ENCODE measurements around the gene COL4A3. TPM values are rescaled to one million over a fixed set of nuclear protein-coding genes. Genes with fewer than 3 reads are reported as not detected.

The COL4A3 gene
- polyA plus RNA-seq, 1 donor from 2014 or later, result 0.10 TPM

DNA sequence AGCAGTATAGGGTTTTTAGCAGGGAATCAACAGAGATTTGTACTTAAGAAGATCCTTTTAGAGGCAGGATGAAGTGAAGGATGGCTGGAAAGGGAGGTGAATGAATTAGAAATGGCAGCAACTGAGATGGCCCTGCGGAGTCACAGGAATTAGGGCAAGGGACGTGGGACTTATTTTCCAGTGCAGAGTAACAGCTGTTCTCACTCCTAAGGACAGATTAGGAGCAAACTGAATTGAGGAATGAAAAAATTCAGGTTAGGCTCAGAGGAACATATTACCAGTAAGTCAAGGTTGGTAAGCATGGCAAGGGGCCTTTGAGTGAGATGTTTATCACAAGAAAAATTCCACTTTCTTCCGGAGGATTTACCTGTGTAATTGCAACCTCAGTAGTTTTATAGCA lies 34.4 kb downstream of the COL4A3 start:
- TF ChIP-seq, protein P1, sequence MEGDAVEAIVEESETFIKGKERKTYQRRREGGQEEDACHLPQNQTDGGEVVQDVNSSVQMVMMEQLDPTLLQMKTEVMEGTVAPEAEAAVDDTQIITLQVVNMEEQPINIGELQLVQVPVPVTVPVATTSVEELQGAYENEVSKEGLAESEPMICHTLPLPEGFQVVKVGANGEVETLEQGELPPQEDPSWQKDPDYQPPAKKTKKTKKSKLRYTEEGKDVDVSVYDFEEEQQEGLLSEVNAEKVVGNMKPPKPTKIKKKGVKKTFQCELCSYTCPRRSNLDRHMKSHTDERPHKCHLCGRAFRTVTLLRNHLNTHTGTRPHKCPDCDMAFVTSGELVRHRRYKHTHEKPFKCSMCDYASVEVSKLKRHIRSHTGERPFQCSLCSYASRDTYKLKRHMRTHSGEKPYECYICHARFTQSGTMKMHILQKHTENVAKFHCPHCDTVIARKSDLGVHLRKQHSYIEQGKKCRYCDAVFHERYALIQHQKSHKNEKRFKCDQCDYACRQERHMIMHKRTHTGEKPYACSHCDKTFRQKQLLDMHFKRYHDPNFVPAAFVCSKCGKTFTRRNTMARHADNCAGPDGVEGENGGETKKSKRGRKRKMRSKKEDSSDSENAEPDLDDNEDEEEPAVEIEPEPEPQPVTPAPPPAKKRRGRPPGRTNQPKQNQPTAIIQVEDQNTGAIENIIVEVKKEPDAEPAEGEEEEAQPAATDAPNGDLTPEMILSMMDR (IDR thresholded peaks at IDR 0.05; ENCODE audit: poor library complexity, severe bottlenecking), result no peak
- no peak for TF ChIP-seq TAF1 (IDR thresholded peaks at IDR 0.05; ENCODE audit: low read depth)
- TF ChIP-seq, protein P2, sequence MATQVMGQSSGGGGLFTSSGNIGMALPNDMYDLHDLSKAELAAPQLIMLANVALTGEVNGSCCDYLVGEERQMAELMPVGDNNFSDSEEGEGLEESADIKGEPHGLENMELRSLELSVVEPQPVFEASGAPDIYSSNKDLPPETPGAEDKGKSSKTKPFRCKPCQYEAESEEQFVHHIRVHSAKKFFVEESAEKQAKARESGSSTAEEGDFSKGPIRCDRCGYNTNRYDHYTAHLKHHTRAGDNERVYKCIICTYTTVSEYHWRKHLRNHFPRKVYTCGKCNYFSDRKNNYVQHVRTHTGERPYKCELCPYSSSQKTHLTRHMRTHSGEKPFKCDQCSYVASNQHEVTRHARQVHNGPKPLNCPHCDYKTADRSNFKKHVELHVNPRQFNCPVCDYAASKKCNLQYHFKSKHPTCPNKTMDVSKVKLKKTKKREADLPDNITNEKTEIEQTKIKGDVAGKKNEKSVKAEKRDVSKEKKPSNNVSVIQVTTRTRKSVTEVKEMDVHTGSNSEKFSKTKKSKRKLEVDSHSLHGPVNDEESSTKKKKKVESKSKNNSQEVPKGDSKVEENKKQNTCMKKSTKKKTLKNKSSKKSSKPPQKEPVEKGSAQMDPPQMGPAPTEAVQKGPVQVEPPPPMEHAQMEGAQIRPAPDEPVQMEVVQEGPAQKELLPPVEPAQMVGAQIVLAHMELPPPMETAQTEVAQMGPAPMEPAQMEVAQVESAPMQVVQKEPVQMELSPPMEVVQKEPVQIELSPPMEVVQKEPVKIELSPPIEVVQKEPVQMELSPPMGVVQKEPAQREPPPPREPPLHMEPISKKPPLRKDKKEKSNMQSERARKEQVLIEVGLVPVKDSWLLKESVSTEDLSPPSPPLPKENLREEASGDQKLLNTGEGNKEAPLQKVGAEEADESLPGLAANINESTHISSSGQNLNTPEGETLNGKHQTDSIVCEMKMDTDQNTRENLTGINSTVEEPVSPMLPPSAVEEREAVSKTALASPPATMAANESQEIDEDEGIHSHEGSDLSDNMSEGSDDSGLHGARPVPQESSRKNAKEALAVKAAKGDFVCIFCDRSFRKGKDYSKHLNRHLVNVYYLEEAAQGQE (IDR thresholded peaks at IDR 0.05; ENCODE audit: borderline replicate concordance), result no peak
- TF ChIP-seq EZH2 (IDR thresholded peaks at IDR 0.05; ENCODE audit: borderline replicate concordance, insufficient read depth, low read length, poor library complexity, severe bottlenecking), result no peak
- TF ChIP-seq POLR2AphosphoS5 (IDR thresholded peaks at IDR 0.05), result no peak
- no peak for TF ChIP-seq MXI1 (conservative IDR thresholded peaks at IDR 0.05; ENCODE audit: poor library complexity, severe bottlenecking)
- TF ChIP-seq EP300 (conservative IDR thresholded peaks at IDR 0.05; ENCODE audit: poor library complexity, severe bottlenecking), result no peak
- TF ChIP-seq SMC3 (conservative IDR thresholded peaks at IDR 0.05; ENCODE audit: poor library complexity), result no peak
- no peak for TF ChIP-seq RAD21 (conservative IDR thresholded peaks at IDR 0.05)
- no peak overlapping the region for H2AFZ ChIP-seq (ENCODE audit: low read depth, low read length)
- no peak overlapping the region for H3K4me2 ChIP-seq (ENCODE audit: low read length)

DNA sequence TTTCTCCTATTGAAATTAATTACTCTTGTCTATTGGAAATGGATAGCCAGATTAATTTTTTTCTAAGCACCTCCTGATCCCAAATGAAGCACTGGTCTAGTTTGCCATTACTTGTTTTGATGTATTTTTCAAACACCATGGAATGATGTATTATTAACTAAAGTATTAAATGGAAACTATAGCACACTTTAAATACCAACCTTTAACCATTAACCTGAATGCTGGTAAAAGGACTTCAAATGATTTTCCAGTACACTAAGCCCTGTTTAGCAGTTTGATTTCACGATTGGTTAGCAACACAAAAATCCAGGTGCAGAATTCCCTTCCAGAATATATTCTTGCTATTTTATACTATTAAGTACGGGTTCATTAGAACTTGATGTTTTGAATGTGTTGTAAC lies 37.3 kb downstream of the COL4A3 start:
- no peak overlapping the region for H3K27ac ChIP-seq (ENCODE audit: low read length)
- no peak overlapping the region for H3K4me2 ChIP-seq (ENCODE audit: low read length)
- TF ChIP-seq TAF1 (IDR thresholded peaks at IDR 0.05; ENCODE audit: low read depth), result no peak
- TF ChIP-seq, protein P2 (IDR thresholded peaks at IDR 0.05; ENCODE audit: borderline replicate concordance), result no peak
- no peak for TF ChIP-seq MXI1 (conservative IDR thresholded peaks at IDR 0.05; ENCODE audit: poor library complexity, severe bottlenecking)
- TF ChIP-seq EZH2 (IDR thresholded peaks at IDR 0.05; ENCODE audit: borderline replicate concordance, insufficient read depth, low read length, poor library complexity, severe bottlenecking), result no peak
- TF ChIP-seq, protein P1 (IDR thresholded peaks at IDR 0.05; ENCODE audit: poor library complexity, severe bottlenecking), result no peak
- no peak for TF ChIP-seq POLR2AphosphoS5 (IDR thresholded peaks at IDR 0.05)
- no peak for TF ChIP-seq EP300 (conservative IDR thresholded peaks at IDR 0.05; ENCODE audit: poor library complexity, severe bottlenecking)
- TF ChIP-seq RAD21 (conservative IDR thresholded peaks at IDR 0.05), result no peak
- TF ChIP-seq SMC3 (conservative IDR thresholded peaks at IDR 0.05; ENCODE audit: poor library complexity), result no peak
- H3K4me3 ChIP-seq (ENCODE audit: low read length), result no peak overlapping the region
- H3K79me2 ChIP-seq (replicated peaks; ENCODE audit: insufficient read depth, low read length), result no peaks in the 10 kb centered on the region
- H3K9ac ChIP-seq (ENCODE audit: low read length), result no peak overlapping the region
- no peaks in the 10 kb centered on the region for H3K36me3 ChIP-seq (ENCODE audit: insufficient read depth, low read length)
- H2AFZ ChIP-seq (ENCODE audit: low read depth, low read length), result no peak overlapping the region
- H4K20me1 ChIP-seq (ENCODE audit: insufficient read depth), result no peaks in the 10 kb centered on the region
- H3K9me2 ChIP-seq (ENCODE audit: insufficient read depth, low read length), result no peaks in the 10 kb centered on the region
- H3K9me3 ChIP-seq (ENCODE audit: low read length), result no peaks in the 10 kb centered on the region
- no peaks in the 10 kb centered on the region for H3K27me3 ChIP-seq (ENCODE audit: insufficient read depth, low read depth, low read length)
- no peaks in the 10 kb centered on the region for H3F3A ChIP-seq (ENCODE audit: insufficient read depth, low read length, poor library complexity, severe bottlenecking)

More for the DNA sequence above, 34.4 kb downstream of the COL4A3 start:
- no peaks in the 10 kb centered on the region for H3K36me3 ChIP-seq (ENCODE audit: insufficient read depth, low read length)
- no peak overlapping the region for H3K9ac ChIP-seq (ENCODE audit: low read length)
- no peaks in the 10 kb centered on the region for H3K9me3 ChIP-seq (ENCODE audit: low read length)
- no peaks in the 10 kb centered on the region for H3K79me2 ChIP-seq (replicated peaks; ENCODE audit: insufficient read depth, low read length)
- no peak overlapping the region for H3K27ac ChIP-seq (ENCODE audit: low read length)
- H3K9me2 ChIP-seq (ENCODE audit: insufficient read depth, low read length), result no peaks in the 10 kb centered on the region
- no peaks in the 10 kb centered on the region for H4K20me1 ChIP-seq (ENCODE audit: insufficient read depth)
- no peak overlapping the region for H3K4me3 ChIP-seq (ENCODE audit: low read length)
- H3K27me3 ChIP-seq (ENCODE audit: insufficient read depth, low read depth, low read length), result no peaks in the 10 kb centered on the region
- H3F3A ChIP-seq (ENCODE audit: insufficient read depth, low read length, poor library complexity, severe bottlenecking), result no peaks in the 10 kb centered on the region

Measured in neural cell (in vitro differentiated cells).